Keratinocyte (primary cell): ENCODE data around the gene PPP1R7.

Experiments
- EZH2 ChIP-seq: IDR thresholded peaks from one replicate; pipeline ENCODE4 v1.6.1; 2012; ENCODE audit warnings: inconsistent platforms, mild to moderate bottlenecking, low read length, moderate library complexity
- TF ChIP-seq, protein P1 (sequence below), 3 experiments: IDR thresholded peaks in 1 of 3; conservative IDR thresholded peaks in 1 of 3; optimal IDR thresholded peaks in 1 of 3; 2 replicates in 2 of 3; 3 replicates in 1 of 3; pipeline versions ENCODE3 to v1.5.1; 2011; ENCODE audit warnings: low read length in 3 of 3, mild to moderate bottlenecking in 3 of 3, moderate library complexity in 2 of 3, control low read depth in 1 of 3, inconsistent platforms in 1 of 3; ENCODE audit not compliant: insufficient read depth in 2 of 3; ENCODE audit errors: extremely low read depth in 1 of 3

- TF ChIP-seq, protein P1, sequence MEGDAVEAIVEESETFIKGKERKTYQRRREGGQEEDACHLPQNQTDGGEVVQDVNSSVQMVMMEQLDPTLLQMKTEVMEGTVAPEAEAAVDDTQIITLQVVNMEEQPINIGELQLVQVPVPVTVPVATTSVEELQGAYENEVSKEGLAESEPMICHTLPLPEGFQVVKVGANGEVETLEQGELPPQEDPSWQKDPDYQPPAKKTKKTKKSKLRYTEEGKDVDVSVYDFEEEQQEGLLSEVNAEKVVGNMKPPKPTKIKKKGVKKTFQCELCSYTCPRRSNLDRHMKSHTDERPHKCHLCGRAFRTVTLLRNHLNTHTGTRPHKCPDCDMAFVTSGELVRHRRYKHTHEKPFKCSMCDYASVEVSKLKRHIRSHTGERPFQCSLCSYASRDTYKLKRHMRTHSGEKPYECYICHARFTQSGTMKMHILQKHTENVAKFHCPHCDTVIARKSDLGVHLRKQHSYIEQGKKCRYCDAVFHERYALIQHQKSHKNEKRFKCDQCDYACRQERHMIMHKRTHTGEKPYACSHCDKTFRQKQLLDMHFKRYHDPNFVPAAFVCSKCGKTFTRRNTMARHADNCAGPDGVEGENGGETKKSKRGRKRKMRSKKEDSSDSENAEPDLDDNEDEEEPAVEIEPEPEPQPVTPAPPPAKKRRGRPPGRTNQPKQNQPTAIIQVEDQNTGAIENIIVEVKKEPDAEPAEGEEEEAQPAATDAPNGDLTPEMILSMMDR (optimal IDR thresholded peaks at IDR 0.05 in 1 of 3, IDR thresholded peaks at IDR 0.05 in 1 of 3, conservative IDR thresholded peaks at IDR 0.05 in 1 of 3; ENCODE audit: extremely low read depth in 1 of 3, insufficient read depth in 2 of 3, low read length in 3 of 3) = no peak
- no peak for TF ChIP-seq EZH2
These were observed 8.2 kb upstream of the PPP1R7 start for GRCh38 chr2:241142063-241142462.
